HG03064 (cell line): Measurements from ENCODE around the gene CCDC180.
"Not testable (repeated sequence)": the region's sequence is repeated elsewhere in the genome, so short reads cannot be mapped to it uniquely, and the experiment has no call there.

Source experiments
- ATAC-seq: cut with Tn5 transposase; IDR thresholded peaks from one replicate; pipeline ENCODE4 v1.9.1; 2021; ENCODE audit warnings: low read depth; ENCODE audit not compliant: unreplicated experiment

Gene CCDC180

DNA sequence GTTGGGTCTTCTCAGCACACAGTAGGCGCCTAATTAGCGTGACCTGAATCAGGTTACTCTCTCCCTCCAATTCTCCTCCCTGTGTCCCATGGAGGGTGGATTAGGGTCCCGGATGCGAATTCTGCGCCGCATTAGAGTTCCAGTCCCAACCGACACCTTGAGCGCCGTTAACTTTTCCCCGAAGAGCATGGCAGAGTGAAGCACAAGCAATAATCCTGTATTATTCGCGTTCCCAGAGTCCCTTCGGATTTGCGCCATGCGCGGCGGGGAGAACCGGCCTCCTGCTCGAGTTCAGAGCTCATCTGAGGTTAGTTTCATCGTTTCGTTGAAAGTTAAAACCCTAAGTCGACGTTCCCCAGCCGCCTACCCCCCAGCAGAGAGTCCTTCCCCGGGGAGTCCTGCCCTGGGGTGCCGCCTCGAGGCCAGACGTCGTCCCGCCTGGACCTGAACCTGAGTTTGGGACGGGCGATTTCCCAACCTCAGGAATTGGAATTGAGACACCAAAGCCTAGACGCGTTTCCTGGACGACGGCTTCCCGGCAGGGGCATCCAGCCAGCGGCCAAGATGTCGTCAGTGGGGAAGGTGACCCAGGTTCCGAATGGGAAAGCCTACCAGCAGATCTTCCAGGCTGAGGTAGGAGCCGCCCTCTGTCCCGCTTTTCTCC, at the start of gene CCDC180:
Gene CCDC180 (plus strand): TSS at position 160 of the 664 bp plus-strand sequence. CDS start 405 bp downstream, at position 565.
- no peak for ATAC-seq

DNA sequence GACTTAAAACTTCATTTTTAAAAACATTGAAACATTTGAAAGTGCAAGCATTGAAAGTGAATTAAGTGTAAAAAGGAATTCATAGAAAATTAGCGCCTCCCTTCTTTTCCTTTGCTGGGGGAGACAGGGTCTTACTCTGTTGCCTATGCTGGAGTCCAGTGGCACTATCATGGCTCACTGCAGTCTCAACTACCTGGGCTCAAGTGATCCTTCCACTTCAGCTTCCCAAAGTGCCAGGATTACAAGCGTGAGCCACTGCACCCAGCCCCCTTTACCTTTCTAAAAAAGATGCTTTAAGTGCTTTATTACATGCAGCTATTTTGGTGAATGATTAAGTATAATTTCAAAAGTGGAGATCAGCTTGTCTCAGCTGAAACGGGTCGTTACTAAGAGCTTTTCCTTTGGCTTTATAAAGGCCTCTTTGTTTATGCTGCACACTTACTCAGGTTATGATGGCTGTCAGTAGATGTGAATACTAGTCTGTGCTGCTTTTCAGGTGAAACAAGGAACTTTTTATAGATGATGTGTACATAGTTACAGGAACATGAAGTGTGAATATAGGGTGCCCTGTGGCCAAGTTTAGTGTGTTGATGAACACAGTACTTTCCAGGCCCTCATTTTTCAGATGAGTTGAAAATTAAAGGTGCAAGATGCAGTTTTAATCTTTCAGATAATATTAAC, 47.5 kb upstream of the CCDC180 start:
- not testable (repeated sequence) for ATAC-seq

DNA sequence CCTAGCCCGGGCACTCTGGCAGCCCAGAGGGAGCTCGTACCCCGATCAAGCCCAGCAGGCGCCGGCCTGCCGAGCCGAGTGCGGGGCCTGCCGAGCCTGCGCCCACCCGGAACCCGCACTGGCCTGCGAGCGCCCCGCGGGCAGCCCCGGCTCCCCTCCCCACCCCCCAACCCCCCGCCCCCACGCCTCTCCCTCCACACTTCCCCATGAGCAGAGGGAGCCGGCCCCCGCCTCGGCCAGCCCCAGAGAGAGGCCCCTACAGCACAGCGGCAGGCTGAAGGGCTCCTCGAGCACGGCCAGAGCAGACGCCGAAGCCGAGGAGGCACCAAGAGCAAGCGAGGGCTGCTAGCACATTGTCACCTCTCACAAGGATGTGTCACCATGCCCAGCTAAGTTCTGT, 36.2 kb upstream of the CCDC180 start:
- ATAC-seq: no peak

DNA sequence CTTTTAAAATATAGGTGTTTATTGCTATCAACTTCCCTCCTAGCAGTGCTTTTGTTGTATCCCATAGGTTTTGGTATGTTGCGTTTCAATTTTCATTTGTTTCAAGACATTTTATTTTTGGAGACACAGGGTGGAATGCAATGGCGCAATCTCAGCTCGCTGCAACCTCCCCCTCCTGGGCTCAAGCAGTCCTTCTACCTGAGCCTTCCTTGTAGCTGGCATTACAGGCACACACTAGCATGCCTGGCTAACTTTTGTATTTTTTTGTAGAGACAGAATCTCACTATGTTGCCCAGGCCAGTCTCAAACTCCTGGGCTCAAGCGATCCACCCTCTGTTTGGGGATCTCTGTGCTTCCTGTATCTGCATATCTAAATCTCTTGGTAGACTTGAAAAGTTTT, 35.4 kb upstream of the CCDC180 start:
- no peak for ATAC-seq

DNA sequence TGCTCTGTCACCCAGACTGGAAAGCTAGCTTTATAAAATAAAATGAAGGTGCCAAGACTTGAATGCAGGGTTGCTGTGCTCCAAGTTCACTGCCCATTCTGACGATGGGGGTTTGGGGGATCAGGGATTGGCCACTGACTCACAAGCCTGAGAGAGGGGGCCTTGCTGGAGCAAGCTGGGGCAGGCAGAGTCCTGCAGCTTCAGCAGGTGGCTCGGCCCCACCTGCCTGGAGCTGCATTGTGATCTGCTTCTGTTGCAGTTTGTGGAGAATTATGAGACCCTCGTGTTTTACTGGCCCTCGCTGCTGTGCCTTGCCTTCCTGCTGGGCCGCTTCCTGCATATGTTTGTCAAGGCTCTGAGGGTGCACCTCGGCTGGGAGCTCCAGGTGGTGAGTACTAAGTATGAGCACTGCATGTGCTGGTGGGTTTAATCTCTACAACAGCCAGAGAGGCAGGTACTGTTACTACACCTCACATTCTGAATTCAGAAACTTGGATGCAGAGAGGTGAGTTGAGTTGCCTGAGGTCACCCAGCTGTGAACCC, 31.1 kb upstream of the CCDC180 start:
- ATAC-seq: no peak

DNA sequence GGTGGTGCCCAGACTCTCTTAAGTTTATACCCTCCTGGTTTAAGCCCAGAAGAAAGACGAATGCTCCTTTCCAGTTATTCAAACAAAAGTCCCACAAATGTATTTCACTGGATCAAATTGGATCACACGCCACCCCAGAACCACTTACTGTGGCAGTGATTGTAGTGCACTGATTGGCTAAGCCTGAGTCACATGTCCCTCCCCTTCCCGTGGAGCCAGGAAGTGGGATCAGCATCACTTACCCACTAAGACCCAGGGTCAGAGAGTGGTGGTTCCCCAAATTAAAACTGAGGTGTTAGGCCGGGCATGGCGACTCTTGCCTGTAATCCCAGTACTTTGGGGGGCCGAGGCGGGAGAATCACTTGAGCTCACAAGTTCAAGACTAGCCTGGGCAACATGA, 29.5 kb upstream of the CCDC180 start:
- ATAC-seq: no peak

DNA sequence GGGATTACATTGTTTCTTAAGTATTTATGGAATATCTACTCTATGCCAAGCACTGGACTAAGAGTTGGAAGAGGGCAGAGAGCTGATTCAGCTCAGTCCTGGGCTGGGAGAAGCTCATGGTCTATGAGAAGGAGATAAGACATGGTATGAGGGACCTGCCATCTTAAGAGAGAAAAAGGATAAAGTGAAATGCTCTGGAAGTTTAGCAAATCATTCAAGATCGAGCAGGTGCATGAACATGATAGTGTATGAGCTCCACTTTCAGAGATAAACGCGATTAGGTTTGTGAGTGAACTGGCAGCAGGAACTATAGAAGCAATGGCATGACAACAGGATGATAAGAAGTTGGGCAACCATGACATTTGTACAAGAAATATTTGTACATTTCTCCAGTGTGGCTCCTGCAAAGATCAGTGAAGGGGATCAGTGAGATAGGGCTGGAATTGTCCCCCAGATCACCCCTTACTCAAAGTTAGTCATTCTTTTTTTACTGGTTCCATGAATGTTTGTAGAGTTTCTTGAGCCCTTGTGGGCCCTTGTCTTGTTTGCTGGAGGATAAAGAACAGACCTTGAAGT, 26.6 kb upstream of the CCDC180 start:
- no peak for ATAC-seq

DNA sequence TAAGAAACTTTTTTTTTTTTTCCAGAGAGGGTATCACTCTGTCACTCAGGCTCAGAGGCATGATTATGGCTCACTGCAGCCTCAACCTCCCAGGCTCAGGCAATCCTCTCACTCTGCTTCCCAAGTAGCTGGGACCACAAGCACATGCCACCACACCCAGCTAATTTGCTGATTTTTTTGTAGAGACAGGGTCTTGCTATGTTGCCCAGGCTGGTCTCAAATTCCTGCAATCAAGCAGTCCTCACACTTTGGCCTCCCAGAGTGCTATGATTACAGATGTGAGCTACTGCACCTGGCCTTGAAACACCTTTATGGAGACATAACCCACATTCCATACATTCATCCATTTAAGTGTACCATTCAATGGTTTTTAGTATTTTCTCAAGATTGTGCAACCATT, 23.7 kb upstream of the CCDC180 start:
- no peak for ATAC-seq

DNA sequence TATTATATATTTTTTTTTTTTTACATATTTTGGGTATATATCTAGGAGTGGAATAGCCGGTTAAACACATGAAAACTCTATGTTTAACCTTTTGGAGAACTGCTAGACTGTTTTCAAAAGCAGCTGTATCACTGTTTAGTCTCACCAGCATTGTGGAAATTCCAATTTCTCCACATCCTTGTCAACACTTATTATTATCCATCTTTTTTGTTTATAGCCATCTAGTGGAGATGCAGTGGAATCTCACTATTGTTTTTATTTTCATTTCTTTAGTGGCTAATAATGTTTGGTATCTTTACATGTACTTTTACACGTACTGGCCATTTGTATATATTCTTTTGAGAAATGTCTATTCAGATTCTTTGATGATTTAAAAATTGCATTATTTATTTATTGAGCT, 22.7 kb upstream of the CCDC180 start:
- ATAC-seq: no peak

DNA sequence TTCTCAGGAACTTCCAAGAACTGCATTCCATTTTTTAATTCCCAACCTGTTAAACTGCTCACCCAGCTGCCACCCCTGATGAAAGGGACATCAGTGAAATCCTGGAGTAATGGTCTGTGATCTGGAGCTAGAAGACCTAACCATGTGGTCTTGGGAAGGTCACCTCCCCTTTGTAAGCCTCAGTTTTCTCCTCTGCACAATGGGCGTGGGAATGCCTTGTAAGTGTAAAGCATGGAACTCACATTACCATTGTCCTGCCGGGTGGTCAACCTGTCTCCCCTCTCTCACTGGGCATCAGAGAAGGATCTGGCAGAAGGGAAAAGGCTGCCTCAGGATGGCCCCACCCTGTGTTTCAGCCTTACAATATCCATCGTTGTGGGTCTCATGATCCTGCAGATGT, 15.3 kb upstream of the CCDC180 start:
- ATAC-seq: no peak

DNA sequence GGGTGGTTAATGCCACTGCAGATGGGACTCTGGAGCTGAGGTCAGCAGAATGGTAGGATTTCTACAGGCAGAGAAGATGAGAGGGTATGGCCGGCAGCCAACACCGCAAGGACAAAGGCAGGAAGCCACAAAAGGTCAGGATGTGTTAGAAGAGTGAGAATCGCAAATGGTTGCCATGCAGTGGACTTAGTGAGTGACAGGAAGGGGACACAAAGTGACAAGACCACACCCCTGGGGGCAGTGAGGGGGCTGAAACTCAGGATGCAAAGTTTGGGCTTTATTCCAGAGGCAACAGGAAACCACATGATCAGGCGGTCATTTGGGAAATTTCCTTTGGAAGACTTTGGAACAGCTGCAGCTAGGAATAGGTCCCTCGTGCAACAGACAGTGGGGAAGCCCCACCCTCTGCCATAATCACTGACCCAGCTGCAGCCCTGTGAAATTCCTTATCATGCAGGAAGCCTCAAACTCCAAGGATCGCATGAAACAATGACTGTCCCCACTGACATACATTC, 14.2 kb upstream of the CCDC180 start:
- no peak for ATAC-seq

DNA sequence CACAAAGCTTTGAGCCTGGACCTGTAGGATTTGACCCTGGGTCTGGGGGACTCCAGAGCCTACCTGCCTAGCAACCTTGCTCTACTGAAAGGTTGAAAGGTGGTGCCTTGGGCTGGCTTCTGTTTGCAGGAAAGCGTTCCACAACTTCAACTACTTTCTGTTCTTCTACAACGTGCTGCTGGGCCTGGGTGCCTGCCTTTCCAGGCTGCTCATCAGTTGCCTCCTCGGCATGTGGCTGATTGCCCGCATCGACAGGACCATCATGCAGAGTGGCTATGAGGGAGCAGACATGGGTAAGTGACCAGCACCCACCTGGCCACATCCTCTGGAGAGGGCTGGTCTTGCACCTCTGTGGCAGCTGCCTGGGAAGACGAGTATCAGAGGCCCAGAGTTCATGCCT, 13.6 kb upstream of the CCDC180 start:
- ATAC-seq: no peak

DNA sequence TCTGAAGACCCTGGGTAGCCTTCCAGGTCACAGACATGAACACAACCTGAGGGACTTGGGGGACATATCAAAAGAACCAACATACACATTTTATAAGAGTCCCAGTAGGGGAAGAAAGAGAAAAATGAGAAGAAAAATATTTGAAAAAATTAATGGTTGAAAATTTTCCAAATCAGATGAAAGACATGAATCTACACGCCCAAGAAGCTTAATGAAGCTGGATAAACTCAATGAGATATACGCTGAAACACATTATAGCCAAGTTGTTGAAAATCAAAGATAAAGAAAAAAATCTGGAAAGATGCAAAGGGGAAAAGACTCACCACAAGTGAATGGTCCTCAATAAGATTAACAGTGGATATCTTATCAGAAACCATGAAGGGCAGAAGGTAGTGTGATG, 9.6 kb upstream of the CCDC180 start:
- no peak for ATAC-seq

DNA sequence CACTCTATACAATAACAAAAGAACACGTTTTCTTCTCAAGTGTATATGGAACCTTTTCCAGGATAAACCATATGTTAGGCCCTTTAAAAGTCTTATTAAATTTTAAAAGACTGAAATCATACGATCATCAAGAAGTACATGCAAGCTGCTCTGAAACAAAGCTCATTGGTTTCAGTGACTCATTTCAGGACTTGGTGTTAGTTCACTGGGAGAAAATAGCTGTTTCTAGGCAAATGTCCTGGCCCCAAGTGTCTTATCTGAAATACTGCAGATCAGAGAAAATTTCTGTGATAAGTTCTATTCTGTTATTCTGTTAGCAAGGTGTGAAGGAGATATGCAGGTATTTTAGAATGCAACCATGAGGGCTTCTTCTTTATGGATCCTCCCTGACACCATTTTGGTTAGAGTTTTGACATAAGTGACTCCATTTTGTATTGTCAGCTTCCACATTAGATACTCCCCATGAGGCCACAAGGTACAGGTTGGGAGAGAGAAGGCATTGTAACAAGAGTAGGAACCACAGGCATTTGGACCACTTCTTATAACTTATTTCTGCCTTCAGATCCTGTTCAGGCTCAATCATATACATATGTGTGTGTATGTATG, 7.5 kb upstream of the CCDC180 start:
- no peak for ATAC-seq

DNA sequence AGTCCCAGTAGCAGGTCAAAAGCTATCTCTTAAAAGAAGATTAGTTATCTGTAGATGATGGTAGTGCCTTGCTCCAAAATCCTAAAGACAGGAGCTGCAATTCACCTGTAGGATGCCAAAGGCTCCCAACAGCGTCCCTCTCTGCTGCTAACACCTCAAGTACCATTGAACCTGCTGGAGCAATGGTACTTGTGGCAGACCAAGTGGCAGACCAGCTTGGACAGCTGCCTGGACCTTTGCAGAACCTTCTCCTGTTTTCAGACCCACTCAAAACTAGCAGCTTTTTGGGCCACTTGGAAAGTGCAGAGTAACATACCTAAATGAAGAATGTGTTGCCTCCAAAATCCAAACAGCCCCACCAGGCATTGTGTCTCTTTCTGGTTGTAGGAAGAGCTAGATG, 6.9 kb upstream of the CCDC180 start:
- no peak for ATAC-seq

DNA sequence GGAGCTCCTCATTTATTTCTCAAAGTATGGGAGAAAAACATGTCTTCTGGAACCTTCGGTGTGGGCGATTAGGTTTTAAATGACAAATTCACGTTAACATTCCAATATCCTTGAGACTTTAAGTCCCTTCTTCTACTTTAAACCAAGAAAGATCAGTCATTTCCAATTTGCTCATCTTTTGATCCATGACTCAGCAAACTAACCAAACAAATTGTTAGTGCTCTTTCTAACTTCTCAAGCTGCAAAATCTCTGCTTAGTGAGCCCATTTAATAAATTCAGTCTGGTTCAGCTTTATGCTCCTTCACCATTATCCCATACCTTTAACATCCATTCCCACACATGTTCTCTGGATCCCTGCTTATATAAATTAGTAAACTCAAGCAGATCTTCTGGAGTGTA, 5.5 kb upstream of the CCDC180 start:
- no peak for ATAC-seq

DNA sequence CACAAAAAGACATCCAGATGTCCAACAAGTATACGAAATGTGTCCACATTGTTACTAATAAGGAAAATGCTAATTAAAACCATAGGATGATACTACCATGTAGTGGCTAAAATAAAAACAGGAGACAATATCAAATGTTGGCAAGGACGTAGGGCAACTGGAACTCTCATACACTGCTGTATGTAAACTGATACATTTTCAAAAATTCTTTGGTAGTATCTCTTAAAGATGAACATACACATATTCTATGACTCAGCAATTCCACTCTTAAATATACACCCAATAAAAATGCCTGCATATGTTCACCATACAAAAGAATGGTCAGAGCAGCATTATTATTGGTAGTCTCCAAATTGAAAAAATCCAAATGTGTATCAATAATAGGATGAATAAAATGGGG, 2.9 kb upstream of the CCDC180 start:
- no peak for ATAC-seq

DNA sequence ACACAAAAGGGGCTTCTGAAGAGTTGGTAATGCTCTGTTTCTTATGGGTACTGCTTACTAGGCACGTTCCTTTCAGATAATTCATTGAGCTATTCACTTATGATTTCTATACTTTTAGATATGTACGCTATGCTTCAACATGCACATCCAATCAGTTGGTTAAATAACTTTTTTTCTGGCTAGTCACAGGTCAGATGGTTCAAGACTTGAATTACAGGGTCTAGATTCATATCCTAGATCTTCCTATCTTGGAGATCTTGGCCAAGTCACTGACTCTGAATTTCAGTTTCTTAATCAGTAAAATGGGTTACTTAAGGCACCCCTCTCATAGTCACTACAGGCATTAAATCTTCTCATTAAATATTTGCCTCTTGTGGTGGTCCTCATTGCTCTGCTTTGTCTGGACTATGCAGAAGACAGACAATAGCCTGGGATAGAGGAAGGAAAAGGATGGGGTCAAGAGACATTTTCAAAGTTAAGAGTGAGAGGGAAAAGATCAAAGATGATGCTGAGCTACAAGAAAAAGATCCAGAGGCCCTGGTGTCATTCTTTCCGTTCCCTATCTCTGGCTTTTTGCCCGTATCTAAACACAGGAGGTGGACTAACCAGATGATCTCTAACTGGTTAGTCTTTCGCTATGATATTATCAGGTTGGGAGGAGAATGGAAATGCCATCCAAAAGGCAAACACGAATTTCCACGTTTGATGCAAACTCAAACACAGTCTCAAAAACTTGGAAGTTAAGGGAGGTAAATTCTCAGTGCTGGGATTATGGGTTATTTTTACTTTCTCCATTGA, 1.8 kb upstream of the CCDC180 start:
- no peak for ATAC-seq

DNA sequence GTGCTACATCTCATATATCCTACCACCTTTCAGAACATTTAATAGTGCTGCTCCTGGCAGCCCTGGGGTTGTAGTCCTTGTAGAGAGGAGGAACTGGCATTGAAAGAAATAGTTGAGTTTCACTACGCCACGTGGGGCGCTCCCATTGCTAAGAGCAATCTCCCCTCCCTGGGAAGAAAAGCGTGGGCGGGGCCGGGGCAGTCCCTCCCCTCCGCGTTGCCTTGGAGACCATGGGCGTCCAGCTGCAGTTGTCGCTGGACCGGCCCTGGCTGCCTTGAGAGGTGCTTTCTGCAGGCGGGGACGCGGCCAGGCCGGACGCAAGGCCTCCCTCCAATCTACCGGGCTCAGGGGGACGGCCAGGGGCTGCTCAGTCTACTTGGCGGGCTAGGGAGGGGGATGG, 368 bp upstream of the CCDC180 start:
- ATAC-seq: no peak

DNA sequence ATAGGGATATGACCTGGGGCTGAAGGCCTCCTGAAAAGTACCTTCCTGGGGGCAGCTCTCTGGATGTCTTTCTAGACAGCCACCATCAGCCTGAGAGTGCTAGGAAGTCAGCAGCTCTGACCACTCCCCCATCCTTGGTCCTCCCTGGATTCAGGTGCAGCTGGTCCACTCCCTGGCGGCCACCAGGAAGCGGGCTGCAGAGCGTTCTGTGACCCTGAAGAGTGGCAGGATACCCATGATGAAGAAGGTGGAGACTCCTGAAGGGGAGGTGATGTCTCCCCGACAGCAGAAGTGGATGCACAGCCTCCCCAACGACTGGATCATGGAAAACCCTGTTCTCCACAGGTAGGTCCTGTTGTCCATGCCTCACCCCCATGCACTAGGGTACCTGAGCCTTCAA, 1.8 kb downstream of the CCDC180 start:
- ATAC-seq: no peak
